Measurements from ENCODE around the gene BBS9.
A peak's percentile ranks its signal among the peaks of the same experiment; 100 is the strongest.
"Not testable (repeated sequence)": the region's sequence is repeated elsewhere in the genome, so short reads cannot be mapped to it uniquely, and the experiment has no call there.

The BBS9 gene

GRCh38 chr7:33449847-33450246 lies 320.5 kb downstream of the BBS9 start:
- DNase-seq: no peak

GRCh38 chr7:33452805-33453502 lies 323.6 kb downstream of the BBS9 start:
- DNase-seq: no peak

- no peak for DNase-seq
Observed at GRCh38 chr7:33457039-33457438, 327.7 kb downstream of the BBS9 start.

- no peak for DNase-seq
Observed at GRCh38 chr7:33458581-33458980, 329.2 kb downstream of the BBS9 start.

- peak; percentile 31 to 74 for DNase-seq
Observed at GRCh38 chr7:33459340-33459751, 330.0 kb downstream of the BBS9 start.

- no peak for DNase-seq
Observed at GRCh38 chr7:33463131-33463530, 333.8 kb downstream of the BBS9 start.

GRCh38 chr7:33466203-33466602 lies 336.8 kb downstream of the BBS9 start:
- DNase-seq: no peak

- DNase-seq: no peak
Observed at GRCh38 chr7:33471636-33472242, 342.4 kb downstream of the BBS9 start.

- DNase-seq: no peak
Observed at GRCh38 chr7:33472348-33473025, 343.1 kb downstream of the BBS9 start.

- DNase-seq: no peak
Observed at GRCh38 chr7:33477719-33478480, 348.5 kb downstream of the BBS9 start.

GRCh38 chr7:33484476-33484875 lies 355.1 kb downstream of the BBS9 start:
- DNase-seq: not testable (repeated sequence)

- no peak for DNase-seq
Observed at GRCh38 chr7:33485747-33486493, 356.6 kb downstream of the BBS9 start.

- no peak for DNase-seq
Observed at GRCh38 chr7:33486633-33487032, 357.3 kb downstream of the BBS9 start.

GRCh38 chr7:33487998-33488682 lies 358.8 kb downstream of the BBS9 start:
- DNase-seq: no peak

GRCh38 chr7:33494474-33494873 lies 365.1 kb downstream of the BBS9 start:
- peak in 1 of 2 experiments; percentile 2 for DNase-seq

GRCh38 chr7:33495207-33495606 lies 365.8 kb downstream of the BBS9 start:
- no peak for DNase-seq

- DNase-seq: no peak
Observed at GRCh38 chr7:33497051-33497450, 367.7 kb downstream of the BBS9 start.

GRCh38 chr7:33500703-33501701 lies 371.6 kb downstream of the BBS9 start:
- DNase-seq: no peak

GRCh38 chr7:33503014-33503413 lies 373.6 kb downstream of the BBS9 start:
- no peak for DNase-seq

GRCh38 chr7:33503736-33504135 lies 374.4 kb downstream of the BBS9 start:
- DNase-seq: no peak

- DNase-seq: no peak
Observed at GRCh38 chr7:33504266-33504665, 374.9 kb downstream of the BBS9 start.

Measured in NCI-H526 (cell line).